Effector memory CD8-positive, alpha-beta T cell (primary cell): ENCODE results near the gene ABCA2.

Experiments
- ATAC-seq: fragments of 150-1000 bp; cut with Tn5 transposase; replicated peaks from 2 replicates; pipeline ENCODE4 v1.10.0; 2021; ENCODE audit warnings: mild to moderate bottlenecking, moderate library complexity
- DNase-seq, 3 experiments: peaks; one replicate each; pipeline ENCODE4 v3.0.0; 2021
- H3K27ac Mint-ChIP-seq, 2 donors: one replicate each; pipeline ENCODE4 v1.8.0; 2022; ENCODE audit warnings: mild to moderate bottlenecking in 2 of 2, mixed read lengths in 2 of 2, moderate library complexity in 2 of 2
- H3K27me3 Mint-ChIP-seq, 2 donors: one replicate each; pipeline ENCODE4 v1.8.0; 2022; ENCODE audit warnings: mixed read lengths in 2 of 2
- H3K36me3 Mint-ChIP-seq: one replicate; pipeline ENCODE4 v1.8.0; 2022; ENCODE audit warnings: mild to moderate bottlenecking, moderate library complexity, mixed read lengths; ENCODE audit not compliant: insufficient read depth
- H3K4me1 Mint-ChIP-seq, 2 donors: one replicate each; pipeline ENCODE4 v1.8.0; 2022; ENCODE audit warnings: low read depth in 2 of 2, mixed read lengths in 2 of 2
- H3K4me3 Mint-ChIP-seq, 2 donors: one replicate each; pipeline ENCODE4 v1.8.0; 2022; ENCODE audit warnings: mild to moderate bottlenecking in 2 of 2, mixed read lengths in 2 of 2, moderate library complexity in 2 of 2
- H3K9me3 Mint-ChIP-seq, 2 donors: one replicate each; pipeline ENCODE4 v1.8.0; 2022; ENCODE audit warnings: mixed read lengths in 2 of 2

ABCA2 gene

DNA sequence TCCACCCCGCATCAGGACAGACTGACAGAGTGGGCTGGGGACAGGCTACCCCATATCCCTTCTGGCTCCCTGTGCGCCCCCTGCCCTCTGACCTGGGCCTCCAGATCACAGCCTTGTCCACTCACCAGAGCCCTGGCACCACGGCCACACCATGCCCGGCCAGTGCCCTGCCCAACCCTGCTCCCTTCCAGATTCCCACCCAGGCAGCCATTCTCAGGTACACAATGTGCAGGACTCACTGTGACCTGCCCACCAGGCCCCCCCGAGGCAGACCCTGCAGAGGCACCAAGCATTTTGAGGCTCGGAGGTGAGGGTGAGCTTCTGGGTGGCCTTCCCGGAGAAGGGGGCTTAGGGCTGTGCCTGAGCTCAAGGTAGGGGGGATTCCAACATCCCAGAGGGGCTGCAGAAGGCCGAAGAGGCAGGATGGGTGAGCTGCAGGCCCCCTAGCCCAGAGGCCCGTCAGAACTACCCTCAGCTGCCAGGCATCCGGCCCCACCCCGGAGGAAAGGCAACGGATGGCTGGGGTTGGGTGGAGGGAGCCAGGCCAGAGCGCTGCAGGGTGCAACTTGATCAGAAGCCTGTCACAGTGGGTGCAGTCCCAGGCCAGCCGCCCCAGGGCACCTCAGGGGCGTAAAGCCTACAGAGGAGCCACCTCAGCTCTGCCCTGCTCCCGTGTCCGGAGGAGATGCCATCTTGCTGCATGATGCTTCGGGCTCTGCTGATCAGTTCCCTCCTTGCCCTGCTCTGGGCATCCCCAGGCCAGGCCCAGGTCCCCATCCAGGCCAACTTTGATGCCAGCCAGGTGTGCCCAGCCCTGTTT lies 45.6 kb downstream of the ABCA2 start, which contains the start of gene LCNL1:
TSS of gene LCNL1 (plus strand) at position 762 of the 820 bp plus-strand sequence. CDS start 594 bp downstream, outside the sequence.
- Mint-ChIP-seq H3K4me3 (no peak within 1 kb of the TSS), H3K27ac (no peak within 1 kb of the TSS), H3K4me1 (peaks cover 6 to 9% of the 10 kb centered on the region in 2 donors), H3K36me3 (no peaks in the 10 kb centered on the region), H3K27me3 (peaks cover 7 to 18% of the 10 kb centered on the region in 2 donors), H3K9me3 (no peaks in the 10 kb centered on the region)
- DNase-seq (no peak), ATAC-seq (no peak)

DNA sequence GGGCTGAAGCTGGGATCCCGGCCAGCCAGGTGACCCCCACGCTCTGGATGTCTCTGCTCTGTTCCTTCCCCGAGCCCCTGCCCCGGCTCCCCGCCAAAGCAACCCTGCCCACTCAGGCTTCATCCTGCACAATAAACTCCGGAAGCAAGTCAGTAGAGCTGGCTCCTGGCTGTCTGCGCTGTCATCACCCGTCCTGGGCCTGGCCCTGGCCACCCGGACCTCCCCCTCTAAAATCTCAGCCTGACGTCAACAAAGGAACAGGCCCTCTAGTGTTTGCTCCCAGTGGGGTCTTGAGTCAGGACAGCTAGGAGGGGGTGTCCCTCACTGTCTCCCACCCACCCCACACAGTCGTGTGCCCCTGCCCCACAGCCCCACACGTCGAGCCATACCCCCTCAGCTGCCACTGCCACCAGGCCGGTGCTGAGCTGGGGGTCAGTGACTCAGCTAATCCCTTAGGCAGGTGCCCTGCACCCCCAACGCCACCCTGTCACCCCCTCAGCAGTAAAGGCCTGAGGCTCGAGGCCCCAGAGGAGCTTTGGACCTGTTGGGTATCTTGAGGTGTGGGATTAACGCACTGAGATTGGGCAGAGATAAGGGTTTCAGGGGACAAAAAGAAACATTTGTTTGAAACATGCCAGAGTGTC lies 46.3 kb downstream of the ABCA2 start:
- peaks cover 6 to 10% of the 10 kb centered on the region in 2 donors for H3K4me1 Mint-ChIP-seq
- no peaks in the 10 kb centered on the region for H3K36me3 Mint-ChIP-seq
- H3K9me3 Mint-ChIP-seq: no peaks in the 10 kb centered on the region
- H3K27me3 Mint-ChIP-seq: peaks cover 7 to 15% of the 10 kb centered on the region in 2 donors
- DNase-seq: no peak
- no peak overlapping the region for H3K27ac Mint-ChIP-seq
- ATAC-seq: no peak
- H3K4me3 Mint-ChIP-seq: no peak overlapping the region

DNA sequence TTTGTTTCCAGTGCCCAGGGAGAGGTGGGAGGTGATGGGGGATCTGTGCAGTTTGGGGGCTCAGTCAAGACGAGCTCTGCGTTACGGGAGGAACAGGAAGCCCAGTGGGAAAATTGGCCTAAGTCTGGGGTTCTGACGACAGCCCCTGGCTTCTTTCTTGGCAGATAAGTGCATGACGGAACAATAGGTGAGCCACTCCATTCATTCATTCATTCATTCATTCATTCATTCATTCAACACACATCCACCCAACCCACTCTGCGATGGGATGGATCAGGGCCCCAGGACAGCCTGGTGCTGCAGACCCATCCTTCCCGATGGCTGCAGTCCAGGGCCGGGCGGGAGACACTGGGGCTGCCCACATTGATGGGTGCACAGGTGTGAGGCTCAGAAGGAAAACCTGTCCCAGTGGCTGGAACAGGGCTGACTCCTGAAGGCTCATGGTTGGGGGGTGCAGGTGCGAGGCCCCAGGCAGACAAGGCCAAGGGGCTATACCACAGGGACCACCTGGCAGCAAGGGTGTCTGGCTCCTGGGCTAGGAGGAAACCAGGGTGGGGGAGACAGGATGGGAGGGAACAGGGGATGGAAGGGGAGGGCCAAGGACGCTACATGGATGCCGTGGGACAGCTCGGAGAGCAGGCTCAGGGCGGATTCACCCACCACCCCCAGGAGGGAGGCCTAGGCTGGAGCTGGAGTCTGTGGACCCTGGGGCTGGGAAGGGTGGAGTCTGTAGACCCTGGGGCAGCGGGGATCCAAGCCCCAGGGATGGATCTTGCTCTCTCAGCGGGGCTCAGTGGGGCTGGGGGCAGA lies 47.2 kb downstream of the ABCA2 start:
- no peak for ATAC-seq
- no peaks in the 10 kb centered on the region for H3K36me3 Mint-ChIP-seq
- peaks cover 6 to 15% of the 10 kb centered on the region in 2 donors for H3K4me1 Mint-ChIP-seq
- peak overlapping the region; percentile 65 to 76 for H3K27ac Mint-ChIP-seq
- H3K27me3 Mint-ChIP-seq: peaks cover 7 to 15% of the 10 kb centered on the region in 2 donors
- H3K9me3 Mint-ChIP-seq: no peaks in the 10 kb centered on the region
- H3K4me3 Mint-ChIP-seq: no peak overlapping the region
- DNase-seq: no peak

DNA sequence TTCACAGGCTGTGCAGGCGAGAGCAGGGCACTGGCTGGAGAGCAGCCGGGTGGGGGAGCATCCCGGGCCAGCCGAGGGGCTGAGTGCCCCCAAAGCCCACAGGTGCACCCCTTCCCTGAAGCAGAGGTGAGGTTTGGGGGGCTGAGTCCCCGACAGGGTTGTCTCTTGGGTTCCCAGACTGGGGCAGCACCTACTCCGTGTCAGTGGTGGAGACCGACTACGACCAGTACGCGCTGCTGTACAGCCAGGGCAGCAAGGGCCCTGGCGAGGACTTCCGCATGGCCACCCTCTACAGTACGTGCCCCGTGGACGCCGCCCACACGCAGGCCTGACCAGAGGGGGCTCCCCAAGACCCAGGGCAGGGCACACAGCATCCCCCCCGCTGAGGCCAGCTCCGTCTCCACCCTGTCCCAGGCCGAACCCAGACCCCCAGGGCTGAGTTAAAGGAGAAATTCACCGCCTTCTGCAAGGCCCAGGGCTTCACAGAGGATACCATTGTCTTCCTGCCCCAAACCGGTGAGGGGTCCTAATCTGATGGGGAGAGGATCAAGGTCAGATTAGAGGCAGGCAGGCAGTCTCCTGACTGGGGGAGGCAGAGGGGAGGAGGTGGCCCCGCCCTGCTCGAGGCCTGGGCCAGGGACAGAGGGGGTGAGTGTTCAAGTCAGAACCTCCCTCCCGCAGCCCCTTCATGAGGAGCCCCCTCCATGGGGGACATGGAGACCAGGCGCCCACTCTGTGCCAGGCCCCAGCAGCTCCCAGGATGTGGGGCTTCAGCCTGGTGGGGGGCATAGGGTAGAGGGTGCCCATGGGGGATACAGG lies 48.1 kb downstream of the ABCA2 start:
- H3K4me1 Mint-ChIP-seq: peaks cover 11 to 23% of the 10 kb centered on the region in 2 donors
- no peak for DNase-seq
- H3K9me3 Mint-ChIP-seq: no peaks in the 10 kb centered on the region
- H3K27ac Mint-ChIP-seq: no peak overlapping the region
- no peaks in the 10 kb centered on the region for H3K36me3 Mint-ChIP-seq
- no peak overlapping the region for H3K4me3 Mint-ChIP-seq
- no peak for ATAC-seq
- H3K27me3 Mint-ChIP-seq: peaks cover 7 to 15% of the 10 kb centered on the region in 2 donors

DNA sequence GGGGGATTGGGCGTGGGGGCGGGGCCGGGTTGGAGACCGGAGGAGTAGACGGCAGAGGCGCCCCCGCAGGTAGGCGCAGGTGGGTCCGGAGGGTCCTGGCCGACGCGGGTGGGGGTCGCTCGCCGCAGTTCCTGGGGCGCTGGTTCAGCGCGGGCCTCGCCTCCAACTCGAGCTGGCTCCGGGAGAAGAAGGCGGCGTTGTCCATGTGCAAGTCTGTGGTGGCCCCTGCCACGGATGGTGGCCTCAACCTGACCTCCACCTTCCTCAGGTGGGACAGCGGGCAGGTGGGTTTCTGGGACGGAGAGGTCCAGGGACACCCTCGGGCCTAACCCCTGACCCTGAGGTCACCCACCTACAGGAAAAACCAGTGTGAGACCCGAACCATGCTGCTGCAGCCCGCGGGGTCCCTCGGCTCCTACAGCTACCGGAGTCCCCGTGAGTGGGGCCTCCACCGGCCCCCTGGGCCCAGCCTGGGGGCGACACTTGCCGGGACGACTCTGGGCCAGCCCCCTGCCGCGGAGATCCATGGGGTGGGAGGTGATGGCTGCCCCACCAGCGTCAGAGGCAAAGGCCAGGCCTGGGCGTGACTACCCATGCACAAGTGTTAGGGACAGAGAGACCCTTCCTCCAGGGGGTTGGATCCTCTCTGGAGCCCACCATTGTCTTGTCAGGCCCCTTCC lies 49.0 kb downstream of the ABCA2 start:
- peaks cover 5 to 8% of the 10 kb centered on the region in 2 donors for H3K27me3 Mint-ChIP-seq
- peak; percentile 1 for ATAC-seq
- DNase-seq: no peak
- no peaks in the 10 kb centered on the region for H3K36me3 Mint-ChIP-seq
- no peak overlapping the region for H3K4me3 Mint-ChIP-seq
- no peak overlapping the region for H3K27ac Mint-ChIP-seq
- peaks cover 10 to 22% of the 10 kb centered on the region in 2 donors for H3K4me1 Mint-ChIP-seq
- no peaks in the 10 kb centered on the region for H3K9me3 Mint-ChIP-seq

DNA sequence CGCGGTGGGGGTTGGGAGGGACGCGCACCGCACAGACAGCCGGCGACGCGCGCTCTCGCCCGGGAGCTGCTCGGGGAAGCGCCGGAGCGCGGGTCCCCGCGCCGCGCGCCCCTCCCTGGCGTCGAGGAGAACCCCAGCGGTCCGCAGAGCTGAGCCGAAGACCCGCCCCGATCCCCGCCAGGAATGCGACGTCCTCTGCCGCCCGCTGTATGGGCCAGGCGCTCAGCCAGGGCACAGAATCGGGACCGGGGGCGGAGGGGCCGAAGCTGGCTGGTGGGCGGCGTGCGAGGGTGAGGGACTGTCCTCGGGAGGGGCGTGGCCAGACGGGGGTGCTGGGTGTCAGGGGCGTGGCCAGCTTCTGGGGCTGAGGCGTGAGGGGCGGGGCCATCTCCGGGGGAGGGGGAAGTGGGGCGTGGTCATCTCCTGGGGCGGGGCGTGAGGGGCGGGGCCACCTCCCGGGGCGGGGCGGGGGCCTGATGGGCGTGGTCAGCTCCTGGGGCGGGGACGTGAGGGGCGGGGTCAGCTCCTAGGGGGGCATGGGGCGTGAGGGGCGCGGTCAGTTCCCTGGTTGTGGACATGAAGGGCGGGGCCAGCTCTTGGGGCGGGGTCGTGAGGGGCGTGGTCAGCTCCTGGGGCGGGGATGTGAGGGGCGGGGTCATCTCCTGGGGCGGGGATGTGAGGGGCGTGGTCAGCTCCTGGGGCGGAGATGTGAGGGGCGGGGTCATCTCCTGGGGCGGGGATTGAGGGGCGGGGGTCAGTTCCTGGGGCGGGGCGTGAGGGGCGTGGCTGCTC lies 49.8 kb downstream of the ABCA2 start:
- H3K27me3 Mint-ChIP-seq: peaks cover 0 to under 1% of the 10 kb centered on the region in 2 donors
- ATAC-seq (peak; percentile 56), DNase-seq (peak; percentile 69 to 77 (median 73))
- H3K36me3 Mint-ChIP-seq: no peaks in the 10 kb centered on the region
- H3K27ac Mint-ChIP-seq: no peak overlapping the region
- H3K4me3 Mint-ChIP-seq: peak overlapping the region; percentile 45 to 83
- no peaks in the 10 kb centered on the region for H3K9me3 Mint-ChIP-seq
- peaks cover 6 to 20% of the 10 kb centered on the region in 2 donors for H3K4me1 Mint-ChIP-seq

GRCh38 chr9:136977649-136978072 lies 50.4 kb downstream of the ABCA2 start:
- H3K4me3 Mint-ChIP-seq: peak overlapping the region; percentile 45 to 83

GRCh38 chr9:136977223-136977622 lies 50.8 kb downstream of the ABCA2 start, which contains the start of gene PTGDS:
Gene PTGDS (plus strand): TSS chr9:136977504. CDS start chr9:136977579, 75 bp downstream.
- DNase-seq (no peak), ATAC-seq (no peak)
- Mint-ChIP-seq H3K27ac (peak within 1 kb of the TSS; percentile 62 to 87), H3K36me3 (no peaks in the 10 kb centered on the region), H3K27me3 (no peaks in the 10 kb centered on the region), H3K9me3 (no peaks in the 10 kb centered on the region), H3K4me3 (peak within 1 kb of the TSS; percentile 63 to 83), H3K4me1 (peaks cover 6 to 22% of the 10 kb centered on the region in 2 donors)

More at GRCh38 chr9:136977649-136978072, 50.4 kb downstream of the ABCA2 start:
- ATAC-seq: peak; percentile 1
- no peaks in the 10 kb centered on the region for H3K9me3 Mint-ChIP-seq
- no peak for DNase-seq
- H3K27me3 Mint-ChIP-seq: no peaks in the 10 kb centered on the region
- H3K27ac Mint-ChIP-seq: peak overlapping the region in 1 of 2 donors; percentile 53
- no peaks in the 10 kb centered on the region for H3K36me3 Mint-ChIP-seq
- peaks cover 6 to 22% of the 10 kb centered on the region in 2 donors for H3K4me1 Mint-ChIP-seq

GRCh38 chr9:136975644-136976043 lies 52.4 kb downstream of the ABCA2 start:
- ATAC-seq (peak; percentile 39), DNase-seq (peak in 2 of 3 experiments; percentile 56 to 57)
- H3K4me1 Mint-ChIP-seq: peaks cover 6 to 22% of the 10 kb centered on the region in 2 donors
- H3K4me3 Mint-ChIP-seq: peak overlapping the region; percentile 63 to 83
- no peaks in the 10 kb centered on the region for H3K27me3 Mint-ChIP-seq
- no peaks in the 10 kb centered on the region for H3K36me3 Mint-ChIP-seq
- H3K9me3 Mint-ChIP-seq: no peaks in the 10 kb centered on the region
- H3K27ac Mint-ChIP-seq: peak overlapping the region; percentile 62 to 87

- no peaks in the 10 kb centered on the region for H3K36me3 Mint-ChIP-seq
- DNase-seq (no peak), ATAC-seq (peak; percentile 22)
- H3K27me3 Mint-ChIP-seq: no peaks in the 10 kb centered on the region
- peaks cover 6 to 22% of the 10 kb centered on the region in 2 donors for H3K4me1 Mint-ChIP-seq
- peak overlapping the region; percentile 63 to 83 for H3K4me3 Mint-ChIP-seq
- H3K27ac Mint-ChIP-seq: peak overlapping the region; percentile 62 to 87
- H3K9me3 Mint-ChIP-seq: no peaks in the 10 kb centered on the region
Observed at GRCh38 chr9:136974817-136975535, 53.1 kb downstream of the ABCA2 start.
